ENCODE data around the gene PTPN4.

DNA sequence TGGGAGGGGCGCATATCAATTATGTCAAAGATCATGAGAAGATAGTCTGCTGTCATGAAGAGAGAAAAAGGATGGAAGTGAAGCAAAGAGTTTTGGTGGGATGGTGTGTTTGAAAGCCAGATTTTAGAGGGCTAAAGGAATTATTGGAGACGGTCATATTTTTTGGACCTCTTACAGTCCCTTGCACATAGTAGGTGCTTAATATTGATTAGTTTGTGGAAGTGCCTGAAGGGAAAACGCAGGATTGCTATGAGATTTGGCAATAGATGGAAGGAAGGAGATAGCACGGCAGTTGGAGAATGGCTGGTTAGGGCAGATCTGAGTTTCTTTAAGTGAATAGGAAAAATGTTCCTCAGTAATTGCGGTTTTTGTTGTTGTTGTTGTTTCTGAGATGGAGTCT lies 269.1 kb downstream of the PTPN4 start:
- TF ChIP-seq POLR2A (IDR thresholded peaks at IDR 0.05; ENCODE audit: low read length) (no peak), GATA1 (IDR thresholded peaks at IDR 0.05; ENCODE audit: low read depth, low read length) (no peak)

Measured in erythroblast (primary cell).